Fibroblast of skin of left quadriceps (primary cell): Measurements from ENCODE around the gene PDHX.
A peak's percentile ranks its signal among the peaks of the same experiment; 100 is the strongest.

ENCODE experiments used
- DNase-seq, 2 experiments: peaks; one replicate each; pipeline ENCODE4 v3.0.0-alpha.2; 2013; ENCODE audit warnings: low read depth in 2 of 2

PDHX gene

DNA sequence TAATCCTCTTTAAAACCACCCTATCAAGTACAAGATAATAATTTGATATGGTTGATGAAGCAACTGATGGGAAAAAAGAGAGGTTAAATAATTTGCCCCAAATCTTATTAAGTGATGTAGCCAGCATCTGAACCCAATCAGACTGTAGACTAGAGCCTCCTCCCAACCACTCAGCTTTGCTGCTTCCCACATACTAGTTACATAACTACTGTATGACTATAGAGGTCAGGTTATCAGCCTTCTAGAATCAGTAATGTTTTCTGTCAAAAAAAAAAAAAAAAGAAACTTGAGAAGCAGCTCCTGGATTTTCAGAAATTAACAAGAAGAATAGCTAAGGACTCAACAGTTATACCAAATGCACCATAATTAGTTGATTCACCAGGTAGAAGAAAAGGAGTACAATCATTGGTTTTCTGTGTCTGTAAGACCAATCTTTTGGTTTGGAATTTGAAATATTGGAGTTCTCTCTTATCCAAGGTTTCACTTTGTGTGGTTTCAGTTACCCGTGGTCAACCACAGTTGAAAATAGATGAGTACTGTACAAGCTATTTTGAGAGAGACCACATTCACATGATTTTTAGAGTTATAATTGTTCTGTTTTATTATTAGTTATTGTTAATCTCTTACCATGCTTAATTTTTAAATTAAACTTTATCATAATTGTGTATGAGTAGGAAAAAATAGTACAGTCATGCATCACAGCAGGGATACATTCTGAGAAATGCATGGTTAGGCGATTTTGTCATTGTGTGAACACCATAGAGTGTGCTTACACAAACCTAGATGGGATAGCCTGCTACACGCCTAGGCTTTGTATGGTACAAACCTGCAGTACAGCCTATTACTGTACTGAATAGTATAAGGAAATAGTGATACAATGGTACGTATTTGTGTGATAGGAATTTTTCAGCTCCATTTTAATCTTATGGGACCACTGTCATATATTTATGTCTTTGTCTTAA, 72.2 kb downstream of the PDHX start:
- no peak for DNase-seq

DNA sequence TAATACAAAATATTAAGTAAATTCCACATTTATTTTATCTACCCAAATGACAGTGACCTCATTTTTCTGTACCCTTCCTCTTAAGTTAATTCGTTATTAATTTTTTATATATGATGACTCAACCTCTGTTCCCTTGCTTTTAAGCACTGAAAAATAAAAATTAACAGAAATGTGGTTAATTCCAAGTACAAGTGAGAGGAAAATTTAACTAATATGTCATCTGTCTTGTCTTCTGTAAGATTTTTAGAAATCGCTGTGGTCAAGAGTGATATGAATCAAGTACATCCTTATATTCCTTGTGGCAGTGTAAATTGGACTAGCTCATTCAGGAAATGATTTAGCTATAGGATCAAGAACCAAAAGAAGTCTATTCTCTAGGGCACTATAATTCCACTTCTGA, 74.5 kb downstream of the PDHX start:
- DNase-seq: no peak

DNA sequence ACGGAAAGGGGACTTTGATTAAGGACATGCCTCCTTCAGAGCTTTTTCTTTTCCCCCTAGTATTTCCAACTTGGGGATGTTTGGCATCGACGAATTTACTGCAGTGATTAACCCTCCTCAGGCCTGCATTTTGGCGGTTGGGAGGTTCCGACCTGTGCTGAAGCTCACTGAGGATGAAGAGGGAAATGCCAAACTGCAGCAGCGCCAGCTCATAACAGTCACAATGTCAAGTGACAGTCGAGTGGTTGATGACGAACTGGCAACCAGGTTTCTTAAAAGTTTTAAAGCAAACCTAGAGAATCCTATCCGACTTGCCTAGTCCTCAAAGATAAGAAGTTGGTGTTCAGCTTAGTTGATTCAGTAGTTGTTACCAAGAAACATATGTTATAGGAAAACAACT, 78.4 kb downstream of the PDHX start:
- DNase-seq: no peak

DNA sequence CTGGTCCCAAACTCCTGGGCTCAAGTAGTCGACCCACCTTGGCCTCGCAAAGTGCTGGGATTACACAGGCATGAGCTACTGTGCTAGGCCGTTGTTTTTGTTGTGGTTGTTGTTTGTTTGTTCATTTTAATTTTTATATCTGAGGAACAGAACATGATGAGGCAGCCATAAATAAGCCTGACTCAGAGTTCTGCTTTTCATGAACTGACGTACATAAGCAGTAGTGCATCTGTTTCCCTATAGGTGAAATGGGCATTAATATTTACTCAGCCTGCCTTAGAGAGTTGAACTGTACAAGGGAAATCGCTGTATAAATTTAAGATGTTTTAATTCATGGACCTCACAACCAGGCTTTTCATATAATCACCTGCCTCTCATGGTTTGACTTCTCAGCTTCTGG, 80.5 kb downstream of the PDHX start:
- no peak for DNase-seq

DNA sequence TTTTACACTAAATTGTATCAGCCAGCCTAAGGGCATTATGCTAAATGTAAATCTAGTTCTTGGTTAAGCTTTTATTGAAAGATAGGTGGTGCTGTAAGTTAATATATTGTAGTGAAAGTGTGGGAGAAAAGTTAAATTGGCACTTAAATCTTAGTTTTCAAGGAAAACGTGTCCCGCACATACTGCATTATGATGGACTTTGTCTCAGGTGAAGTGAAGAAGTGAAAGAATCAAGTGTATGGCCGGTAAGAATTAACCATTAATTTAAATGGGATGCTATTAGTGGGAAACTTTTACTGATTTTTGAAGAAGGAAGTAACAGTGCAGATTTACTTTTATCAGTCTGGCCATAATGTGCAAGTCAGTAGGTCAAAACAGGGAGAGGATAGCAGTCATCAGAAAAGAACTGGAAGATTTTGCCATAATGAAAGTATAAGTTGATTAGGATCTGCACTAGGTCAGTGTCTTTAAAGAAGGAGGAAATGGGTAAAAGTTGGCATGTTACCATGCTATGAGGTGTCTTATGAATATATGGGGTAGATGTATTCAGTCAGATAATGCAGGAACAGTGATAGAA, 81.6 kb downstream of the PDHX start:
- DNase-seq: no peak

DNA sequence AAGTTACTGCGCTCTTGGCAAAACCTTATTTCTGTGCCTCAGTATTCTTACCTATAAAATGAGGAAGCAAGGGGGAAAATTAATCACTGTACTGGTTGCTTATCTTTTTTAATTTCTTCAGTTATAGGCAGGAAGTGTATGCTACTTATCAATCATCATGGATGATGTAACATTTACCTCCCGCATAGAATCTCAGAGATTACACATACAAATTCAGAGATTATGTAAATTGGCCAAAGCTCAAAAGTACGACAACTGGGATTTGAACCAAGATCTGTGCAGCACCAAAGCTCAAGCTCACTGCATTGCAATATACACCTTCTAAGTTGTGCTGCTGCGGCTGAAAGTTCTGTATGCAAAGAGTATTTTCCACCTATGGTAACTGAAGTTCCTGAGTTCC, 83.0 kb downstream of the PDHX start:
- no peak for DNase-seq

DNA sequence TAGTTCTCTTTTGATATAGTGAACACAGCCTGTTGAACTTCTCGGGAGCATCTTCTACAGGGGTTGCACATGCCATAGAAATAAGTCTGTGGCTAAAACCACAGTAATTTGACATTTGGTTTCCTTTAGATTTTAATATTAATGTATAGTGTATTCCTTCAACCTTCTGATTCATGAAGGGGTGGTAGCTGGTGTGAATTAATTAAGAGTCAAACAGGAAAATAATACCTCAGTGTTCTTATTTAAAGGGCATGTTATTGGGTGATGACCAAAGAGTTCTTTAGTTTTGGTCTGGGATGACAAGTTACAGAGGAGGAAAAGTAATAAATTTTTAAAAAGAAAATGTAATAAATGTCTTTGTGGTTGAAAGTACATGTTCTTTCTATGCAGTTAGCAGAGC, 86.8 kb downstream of the PDHX start:
- DNase-seq: no peak

DNA sequence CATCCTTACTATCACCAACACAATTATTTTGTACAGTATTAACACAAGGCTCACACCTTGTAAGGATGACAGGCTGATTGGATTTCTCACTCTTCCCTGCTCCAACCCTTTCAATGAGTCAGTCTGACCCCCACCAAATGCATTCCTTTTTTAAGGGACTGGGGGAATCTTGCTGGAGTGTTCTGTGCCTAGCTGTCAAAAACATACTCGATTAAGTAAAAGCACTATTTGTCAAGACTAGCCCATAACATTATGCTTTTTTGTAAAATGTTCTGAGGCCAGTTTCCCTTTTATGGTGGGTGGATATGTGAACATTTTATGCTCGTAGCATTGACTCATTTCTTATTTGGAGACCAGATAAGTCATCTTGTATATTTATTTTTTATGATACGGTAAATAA, 87.2 kb downstream of the PDHX start:
- no peak for DNase-seq

DNA sequence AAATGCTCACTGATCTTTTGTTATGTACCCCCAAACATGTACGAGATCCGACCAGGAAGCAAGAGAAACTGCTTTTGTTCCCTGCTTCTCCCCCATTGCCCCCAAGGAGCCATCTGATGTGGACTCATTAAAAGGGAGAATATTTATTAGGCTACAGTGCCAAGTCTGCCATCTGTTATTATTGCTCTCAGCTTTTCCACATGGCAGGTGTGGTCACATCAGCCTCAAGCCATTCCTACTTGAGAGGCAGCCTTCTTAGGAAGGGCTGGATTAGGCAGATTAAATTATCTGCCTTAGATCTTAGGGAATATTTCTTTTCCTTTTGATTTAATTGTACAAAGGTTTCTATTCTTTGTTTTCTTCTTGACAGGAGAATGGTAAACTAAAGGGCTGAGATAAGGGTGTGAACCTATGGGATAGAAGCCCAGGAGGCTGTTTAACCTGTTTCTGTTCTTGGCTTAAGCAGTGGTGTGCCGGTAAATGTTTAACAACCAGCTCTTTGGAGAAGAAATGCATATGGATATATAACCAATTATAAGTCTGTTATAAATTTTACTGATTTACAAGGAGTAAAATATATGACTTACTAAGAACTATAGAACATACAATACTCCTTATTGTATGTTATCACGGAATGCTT, 88.8 kb downstream of the PDHX start:
- DNase-seq: no peak

DNA sequence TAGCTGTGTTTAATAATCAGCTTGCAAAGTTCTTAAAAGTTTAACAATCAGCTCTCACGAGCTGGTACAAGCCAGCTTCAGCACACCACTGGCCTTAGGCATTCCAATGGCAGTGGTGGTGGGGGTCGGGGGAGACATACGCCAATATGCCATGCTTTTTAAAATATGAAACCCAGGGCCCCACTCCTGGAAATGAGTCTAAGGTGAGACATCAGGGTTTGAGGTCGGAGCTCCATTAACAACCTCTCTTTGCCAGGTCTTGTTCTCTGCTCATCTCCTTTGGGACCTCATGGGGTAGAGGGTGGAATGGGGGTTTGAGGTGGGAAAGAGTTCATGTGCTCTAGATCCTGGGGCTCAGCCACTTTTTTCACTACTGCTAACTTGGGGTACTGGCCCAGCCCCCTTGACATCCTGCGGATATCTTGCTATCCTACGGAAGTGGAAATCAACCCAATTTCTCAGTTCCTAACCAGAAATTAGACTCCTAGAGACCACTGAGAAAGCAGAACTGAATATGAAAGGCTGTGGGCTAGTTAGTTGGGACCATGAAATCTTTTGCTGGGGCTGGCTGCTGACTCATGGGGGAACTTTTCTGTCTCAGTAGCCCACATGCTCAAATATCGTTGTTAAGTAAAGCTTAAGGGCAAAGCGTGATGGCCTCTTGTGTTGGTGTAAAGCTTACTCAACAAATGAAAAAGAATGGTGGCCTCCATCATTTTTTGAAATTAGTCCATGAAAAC, 90.1 kb downstream of the PDHX start:
- DNase-seq: no peak

DNA sequence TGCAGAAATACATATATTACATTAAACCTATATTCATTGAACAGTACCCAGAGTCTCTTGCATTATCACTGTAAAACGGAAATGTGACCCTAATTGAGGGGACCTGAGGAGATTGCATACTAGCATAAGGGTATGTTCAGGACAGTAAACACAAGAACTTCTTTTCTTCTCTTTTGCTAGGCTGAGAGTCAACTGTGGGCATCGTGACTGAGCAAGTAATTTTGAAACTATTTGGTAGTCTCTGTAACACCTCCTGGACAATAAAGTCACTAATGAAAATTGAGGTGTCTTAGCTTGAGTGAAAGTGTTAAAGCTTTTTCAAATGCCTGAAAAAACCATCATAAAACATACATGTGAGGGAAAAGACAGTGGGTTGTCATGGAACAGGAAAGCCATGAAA, 90.9 kb downstream of the PDHX start:
- DNase-seq: no peak

DNA sequence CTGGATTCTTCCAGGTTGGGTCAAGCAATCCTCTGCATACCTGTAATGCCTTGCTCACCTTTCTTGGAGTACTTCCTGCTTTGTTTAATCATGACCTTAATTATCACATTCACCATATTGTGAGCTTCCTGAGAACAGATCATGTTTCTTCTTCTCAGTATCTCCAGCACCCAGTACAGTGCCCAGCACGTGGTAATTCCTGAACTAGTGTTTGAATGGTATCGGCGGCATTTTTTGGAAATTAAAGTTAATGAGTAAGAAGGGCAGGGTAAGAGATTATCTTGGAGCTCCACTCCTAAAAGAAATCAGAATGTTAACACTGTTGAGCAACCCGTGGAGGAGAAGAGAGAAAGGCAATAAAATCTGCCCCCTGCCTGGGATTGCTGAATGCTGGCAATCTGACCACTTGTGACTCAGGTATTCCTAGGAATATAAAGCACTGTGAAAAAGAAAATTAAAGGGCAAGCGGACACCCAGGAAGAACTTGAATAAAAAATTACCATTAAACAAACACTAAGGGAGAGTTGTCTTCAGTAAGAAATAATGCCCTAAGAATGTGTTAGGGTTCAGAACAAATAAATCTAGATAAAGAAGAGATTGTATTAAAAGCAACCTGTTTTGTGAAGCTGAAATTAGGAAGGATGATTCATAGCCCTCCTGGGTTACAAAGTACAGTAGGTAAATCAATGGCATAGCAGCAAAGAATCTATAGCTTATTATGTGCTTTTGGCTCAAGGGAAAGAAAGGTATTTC, 92.9 kb downstream of the PDHX start:
- DNase-seq: peak; percentile 58 to 65

DNA sequence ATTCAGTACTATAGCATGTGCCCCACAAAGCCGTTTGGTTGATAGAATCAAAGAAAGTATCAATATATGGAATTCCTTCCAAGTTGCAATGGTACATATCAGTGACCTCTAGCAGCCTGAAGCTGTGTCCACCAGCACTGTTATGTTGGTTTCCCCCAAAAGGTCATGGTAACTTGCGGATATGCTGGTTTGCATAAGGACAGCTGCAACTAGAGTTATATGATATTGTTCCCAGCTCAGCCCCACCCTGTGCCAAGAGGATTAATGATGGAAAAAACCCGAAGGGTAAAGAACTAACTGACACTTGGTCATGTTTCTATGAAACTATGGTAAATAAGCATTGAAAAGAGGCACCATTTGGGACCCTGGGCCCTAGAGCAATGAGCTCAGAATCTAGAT, 93.5 kb downstream of the PDHX start:
- DNase-seq: no peak

DNA sequence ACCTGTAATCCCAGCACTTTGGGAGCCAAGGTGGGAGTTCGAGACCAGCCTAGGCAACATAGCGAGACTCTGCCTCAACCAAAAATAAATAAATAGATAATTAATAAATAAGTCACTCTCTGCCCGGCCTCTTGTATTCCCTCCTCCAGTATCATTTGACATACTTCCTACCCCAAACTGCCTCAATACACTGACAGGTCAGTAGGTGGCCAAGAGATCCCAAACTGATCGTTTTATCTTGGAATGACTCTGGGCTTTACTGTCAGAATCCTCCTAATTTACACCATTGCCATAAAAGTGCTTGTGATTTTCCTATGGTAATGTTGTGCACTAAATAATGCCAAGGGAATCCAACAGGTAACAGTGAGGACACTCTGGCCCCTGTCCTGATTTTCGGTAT, 94.2 kb downstream of the PDHX start:
- DNase-seq: no peak

DNA sequence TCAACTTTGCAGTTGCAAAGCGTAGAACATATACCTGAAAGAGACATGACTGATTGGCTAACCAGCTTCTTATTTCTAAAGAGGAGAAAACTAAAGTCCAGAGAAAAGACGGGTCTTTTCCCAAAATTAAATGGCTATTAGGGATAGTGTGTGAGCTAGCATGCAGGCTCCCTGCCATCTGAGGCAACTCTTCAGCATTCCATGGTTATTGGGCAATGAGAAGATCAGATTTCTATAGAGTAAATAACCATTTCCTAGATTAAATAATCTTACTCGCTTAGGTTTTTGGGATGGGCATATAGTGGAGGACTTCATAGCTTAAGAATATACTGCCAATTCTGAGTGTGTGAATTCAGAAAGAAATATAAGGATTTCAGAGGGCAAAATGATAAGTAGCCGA, 95.0 kb downstream of the PDHX start:
- DNase-seq: no peak

DNA sequence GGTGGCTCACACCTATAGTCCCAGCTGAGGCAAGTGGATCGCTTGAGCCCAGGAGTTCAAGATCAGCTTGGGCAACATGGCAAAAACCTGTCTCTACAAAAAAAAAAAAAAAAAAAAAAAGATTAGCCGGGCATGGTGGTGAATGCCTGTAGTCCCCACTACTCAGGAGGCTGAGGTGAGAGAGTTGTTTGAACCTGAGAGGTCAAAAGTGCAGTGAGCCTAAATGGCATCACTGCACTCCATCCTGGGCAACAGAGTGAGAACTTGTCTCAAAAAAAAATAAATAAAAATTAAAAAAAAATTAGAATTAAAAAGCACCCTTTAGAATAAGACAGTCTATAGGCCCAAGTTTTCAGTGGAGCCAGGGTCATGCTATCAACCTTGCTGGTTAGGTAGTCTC, 95.5 kb downstream of the PDHX start:
- DNase-seq: no peak

DNA sequence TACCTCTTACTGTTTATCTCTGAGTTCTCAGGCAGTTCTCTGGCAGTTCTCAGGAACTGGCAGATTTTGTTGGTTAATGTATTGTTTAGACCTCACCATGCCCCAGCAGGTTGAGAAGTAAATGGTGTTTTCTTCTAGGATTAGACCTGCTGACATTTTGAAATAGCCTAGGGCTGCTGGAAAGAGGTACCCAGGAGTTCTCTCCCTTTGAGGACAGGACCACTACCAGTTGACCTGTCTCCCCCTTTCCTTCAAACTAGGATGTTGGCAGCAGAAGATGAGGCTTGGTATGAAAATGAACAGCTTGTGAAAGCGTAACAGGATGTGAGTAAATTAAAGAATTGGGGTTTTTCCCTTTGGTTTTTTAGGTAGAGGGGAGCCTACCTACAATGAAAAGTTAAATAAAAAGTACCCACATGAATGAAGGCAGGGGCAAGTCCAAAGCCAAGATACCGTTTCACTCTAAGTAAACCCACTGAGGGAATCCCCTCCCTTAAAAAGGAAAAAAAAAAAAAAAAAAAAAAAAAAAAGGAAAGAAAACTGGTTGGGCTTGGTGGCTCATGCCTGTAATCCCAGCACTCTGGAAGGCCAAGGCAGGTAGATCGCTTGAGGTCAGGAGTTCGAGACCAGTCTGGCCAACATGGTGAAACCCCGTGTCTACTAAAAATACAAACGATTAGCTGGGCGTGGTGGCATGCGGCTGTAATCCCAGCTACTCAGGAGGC, 96.2 kb downstream of the PDHX start:
- no peak for DNase-seq

DNA sequence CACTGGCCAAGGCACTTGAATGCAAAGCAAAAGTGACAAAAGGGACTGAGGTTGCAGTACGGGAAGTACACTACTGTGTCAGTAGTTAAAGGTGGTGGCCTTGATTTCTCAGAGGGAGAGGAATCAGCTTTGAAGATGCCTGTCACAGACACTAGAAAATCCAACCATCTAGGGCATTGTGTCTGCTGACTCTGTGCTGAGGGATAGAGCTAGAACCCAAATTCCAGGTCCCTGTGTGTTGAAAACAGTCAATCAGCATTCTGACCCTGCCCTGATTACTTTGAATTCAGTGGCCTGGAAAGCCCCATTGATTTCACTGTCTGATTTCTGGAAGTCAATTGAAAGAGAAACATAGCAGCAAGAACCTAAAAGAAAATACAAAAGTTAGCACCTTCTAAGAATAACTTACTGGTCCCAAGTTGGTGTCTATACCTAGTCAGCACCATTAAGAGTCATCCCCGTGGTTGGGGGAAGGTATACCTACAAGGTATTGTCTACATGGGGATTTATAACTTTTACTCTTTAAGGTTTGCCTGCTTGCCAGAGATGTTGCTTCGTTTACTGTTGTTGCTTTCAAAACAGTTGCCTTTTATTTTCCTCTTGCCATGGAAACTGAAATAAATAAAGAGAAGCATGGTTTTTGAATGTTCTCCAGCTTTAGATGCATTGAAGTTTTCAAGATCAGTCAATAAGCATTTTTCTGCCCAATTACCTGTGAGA, 97.3 kb downstream of the PDHX start:
- DNase-seq: no peak

DNA sequence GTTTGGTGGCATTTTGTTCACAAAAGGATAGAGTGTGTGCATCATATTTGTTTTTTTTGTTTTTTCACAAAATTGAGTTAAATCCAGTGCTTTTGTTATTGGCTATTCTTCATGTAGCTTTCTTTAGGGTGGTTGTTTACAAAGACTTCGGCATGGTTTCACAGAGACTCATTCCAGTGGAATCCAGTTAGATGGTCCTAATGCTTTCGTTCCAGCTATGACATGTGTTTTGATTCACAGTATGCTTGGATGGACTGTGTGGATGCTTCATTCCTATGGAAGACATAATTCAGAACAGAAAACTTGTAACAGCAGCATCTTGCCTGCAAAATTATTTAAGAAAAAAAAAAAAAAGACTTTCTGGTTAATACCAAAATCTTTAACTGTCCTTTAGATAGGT, 97.9 kb downstream of the PDHX start:
- peak; percentile 90 to 93 for DNase-seq
